HUES6 (cell line): Measurements from ENCODE around the gene PTPRC.

Source experiments
- H3K27ac ChIP-seq: 2 replicates; pipeline ENCODE4 v1.7.0; 2013; ENCODE audit warnings: low read depth, mild to moderate bottlenecking, low read length, inconsistent platforms
- H3K27me3 ChIP-seq: 2 replicates; pipeline ENCODE4 v1.6.1; 2013; ENCODE audit warnings: low read length; ENCODE audit not compliant: control insufficient read depth, insufficient read depth
- H3K36me3 ChIP-seq: 2 replicates; pipeline ENCODE4 v1.6.1; 2013; ENCODE audit warnings: low read length; ENCODE audit not compliant: control insufficient read depth, insufficient read depth
- H3K4me1 ChIP-seq: 2 replicates; pipeline ENCODE4 v1.6.1; 2013; ENCODE audit warnings: low read length; ENCODE audit not compliant: control insufficient read depth, insufficient read depth
- H3K4me3 ChIP-seq: 2 replicates; pipeline ENCODE4 v1.5.1; 2013; ENCODE audit warnings: low read depth, low read length
- H3K9ac ChIP-seq: one replicate; pipeline ENCODE4 v1.6.1; 2013; ENCODE audit warnings: mild to moderate bottlenecking, low read length
- H3K9me3 ChIP-seq: 2 replicates; pipeline ENCODE4 v1.6.1; 2013; ENCODE audit warnings: low read depth, low read length; ENCODE audit not compliant: control insufficient read depth, insufficient read depth

PTPRC gene

GRCh38 chr1:198788561-198789064 lies 149.8 kb downstream of the PTPRC start:
- no peak overlapping the region for H3K4me3 ChIP-seq
- 0 out of 2 replicates have a peak overlapping the region, but pooled peaks have one; percentile 16 for H3K27ac ChIP-seq
- H3K9ac ChIP-seq, result no peak overlapping the region
- no peaks in the 10 kb centered on the region for H3K9me3 ChIP-seq
- H3K4me1 ChIP-seq, result peaks cover 3% of the 10 kb centered on the region; the same call in 1 of the 2 replicates
- H3K36me3 ChIP-seq, result no peaks in the 10 kb centered on the region
- no peaks in the 10 kb centered on the region for H3K27me3 ChIP-seq

GRCh38 chr1:198793714-198794113 lies 154.9 kb downstream of the PTPRC start:
- H3K27me3 ChIP-seq, result no peaks in the 10 kb centered on the region
- no peak overlapping the region for H3K9ac ChIP-seq
- no peaks in the 10 kb centered on the region for H3K36me3 ChIP-seq
- no peak overlapping the region for H3K27ac ChIP-seq
- H3K9me3 ChIP-seq, result peaks cover 24% of the 10 kb centered on the region
- H3K4me3 ChIP-seq, result no peak overlapping the region
- peaks cover 3% of the 10 kb centered on the region; the same call in 1 of the 2 replicates for H3K4me1 ChIP-seq

- no peak overlapping the region for H3K9ac ChIP-seq
- no peaks in the 10 kb centered on the region for H3K36me3 ChIP-seq
- peaks cover 24% of the 10 kb centered on the region for H3K9me3 ChIP-seq
- peaks cover 3% of the 10 kb centered on the region; the same call in 1 of the 2 replicates for H3K4me1 ChIP-seq
- H3K27me3 ChIP-seq, result no peaks in the 10 kb centered on the region
- no peak overlapping the region for H3K4me3 ChIP-seq
- no peak overlapping the region for H3K27ac ChIP-seq
These were observed 155.7 kb downstream of the PTPRC start for GRCh38 chr1:198794498-198794897.

GRCh38 chr1:198797656-198798055 lies 158.8 kb downstream of the PTPRC start:
- Histone ChIP-seq H3K4me1 (no peaks in the 10 kb centered on the region), H3K9me3 (peaks cover 24% of the 10 kb centered on the region), H3K4me3 (no peak overlapping the region), H3K27me3 (no peaks in the 10 kb centered on the region), H3K27ac (no peak overlapping the region), H3K36me3 (no peaks in the 10 kb centered on the region), H3K9ac (no peak overlapping the region)

GRCh38 chr1:198798923-198799386 lies 160.1 kb downstream of the PTPRC start:
- peaks cover 24% of the 10 kb centered on the region for H3K9me3 ChIP-seq
- H3K4me1 ChIP-seq, result no peaks in the 10 kb centered on the region
- no peak overlapping the region for H3K9ac ChIP-seq
- no peaks in the 10 kb centered on the region for H3K36me3 ChIP-seq
- no peak overlapping the region for H3K27ac ChIP-seq
- no peaks in the 10 kb centered on the region for H3K27me3 ChIP-seq
- no peak overlapping the region for H3K4me3 ChIP-seq

- H3K4me3 ChIP-seq, result no peak overlapping the region
- H3K4me1 ChIP-seq, result no peaks in the 10 kb centered on the region
- H3K36me3 ChIP-seq, result no peaks in the 10 kb centered on the region
- no peak overlapping the region for H3K9ac ChIP-seq
- no peak overlapping the region for H3K27ac ChIP-seq
- H3K9me3 ChIP-seq, result no peaks in the 10 kb centered on the region
- H3K27me3 ChIP-seq, result no peaks in the 10 kb centered on the region
These were observed 166.8 kb downstream of the PTPRC start for GRCh38 chr1:198805498-198806151.

- Histone ChIP-seq H3K36me3 (no peaks in the 10 kb centered on the region), H3K27ac (no peak overlapping the region), H3K9ac (no peak overlapping the region), H3K4me1 (no peaks in the 10 kb centered on the region), H3K9me3 (peaks cover 3% of the 10 kb centered on the region), H3K27me3 (no peaks in the 10 kb centered on the region), H3K4me3 (no peak overlapping the region)
These were observed 168.0 kb downstream of the PTPRC start for GRCh38 chr1:198806861-198807260.
